HepG2 (cell line): Measurements from ENCODE around the gene CAND2. TPM values are rescaled to one million over a fixed set of nuclear protein-coding genes. Genes with fewer than 3 reads are reported as not detected.

Source experiments
- ATAC-seq: fragments of 200-7000 bp; cut with Tn5 transposase; 3 replicates; pipeline ENCODE4 v1.9.1; 2020; ENCODE audit warnings: mild to moderate bottlenecking, moderate library complexity
- BruUV-seq: library from RNA; stranded (reverse); fragments of 400-500 nt; replicated peaks from 2 replicates; lab custom pipeline; 2021; lab: Mats Ljungman, UMichigan
- CTCF ChIA-PET: fragments of 300-600 bp; formaldehyde crosslinking; extraction: SDS; loops from one replicate; lab custom pipeline; 2021; ENCODE audit warnings: low total read pairs, inconsistent platforms, low intra/inter-chr PET ratio; lab: Yijun Ruan, JAX
- POLR2A ChIA-PET: fragments of 350-600 bp; sonication (Branson Sonifier 250); formaldehyde crosslinking; loops from one replicate; lab custom pipeline; 2020; ENCODE audit warnings: antibody characterized with exemption, inconsistent platforms; lab: Yijun Ruan, JAX
- DNase-seq: peaks from one replicate; pipeline ENCODE4 v3.0.0-alpha.2; 2015; ENCODE audit warnings: low spot score
- FAIRE-seq: peaks from 3 replicates; lab custom pipeline; 2011; peaks lifted over from hg19 to GRCh38; lab: Jason Lieb, UNC
- H2AFZ ChIP-seq: one replicate; pipeline ENCODE4 v1.6.1; 2011; ENCODE audit warnings: low read length, inconsistent platforms
- H3K27ac ChIP-seq: fragments of 300-600 bp; 3 replicates; pipeline ENCODE4 v1.8.0; 2011; ENCODE audit warnings: mixed run types, mild to moderate bottlenecking, mixed read lengths, low read length, inconsistent platforms; ENCODE audit not compliant: insufficient read depth; ENCODE audit errors: extremely low read length
- H3K27me3 ChIP-seq, 2 experiments: fragments of 200-600 bp in 1 of 2; 2 replicates in 1 of 2; 3 replicates in 1 of 2; pipeline versions ENCODE4 v1.6.0 to v1.8.0; 2011; ENCODE audit warnings: low read length in 2 of 2, mild to moderate bottlenecking in 2 of 2, moderate library complexity in 2 of 2, inconsistent platforms in 1 of 2; ENCODE audit not compliant: insufficient read depth in 2 of 2, control insufficient read depth in 1 of 2
- H3K36me3 ChIP-seq, 2 experiments: fragments of 200-600 bp in 1 of 2; replicated peaks in 1 of 2; 2 replicates in 1 of 2; 3 replicates in 1 of 2; pipeline versions ENCODE4 v1.5.1 to v1.8.0; 2011; ENCODE audit warnings: low read length in 2 of 2, inconsistent platforms in 1 of 2; ENCODE audit not compliant: insufficient read depth in 2 of 2, control insufficient read depth in 1 of 2
- H3K4me1 ChIP-seq: 2 replicates; pipeline ENCODE4 v1.5.1; 2012; ENCODE audit warnings: low read length, inconsistent platforms; ENCODE audit not compliant: insufficient read depth
- H3K4me2 ChIP-seq: 2 replicates; pipeline ENCODE4 v1.6.0; 2011; ENCODE audit warnings: low read depth, low read length, inconsistent platforms
- H3K4me3 ChIP-seq, 3 experiments: fragments of 200-600 bp in 1 of 3; sonication (generic), shearing (Covaris generic) in 1 of 3; replicated peaks in 1 of 3; 2 replicates each; pipeline ENCODE4 v1.5.1; 2011 to 2016; ENCODE audit warnings: low read length in 3 of 3, inconsistent platforms in 2 of 3, low read depth in 2 of 3, mild to moderate bottlenecking in 2 of 3, control low read depth in 1 of 3, mixed read lengths in 1 of 3; ENCODE audit not compliant: insufficient read depth in 1 of 3
- H3K79me2 ChIP-seq: one replicate; pipeline ENCODE4 v1.6.1; 2011; ENCODE audit warnings: low read length, inconsistent platforms; ENCODE audit not compliant: insufficient read depth
- H3K9ac ChIP-seq: 2 replicates; pipeline ENCODE4 v1.6.0; 2011; ENCODE audit warnings: mild to moderate bottlenecking, low read depth, low read length, inconsistent platforms; ENCODE audit not compliant: insufficient read depth
- H3K9me3 ChIP-seq: 2 replicates; pipeline ENCODE4 v1.5.1; 2012; ENCODE audit warnings: mild to moderate bottlenecking, low read length
- H4K20me1 ChIP-seq: 2 replicates; pipeline ENCODE4 v1.6.0; 2011; ENCODE audit warnings: inconsistent platforms, mild to moderate bottlenecking, low read length, moderate library complexity; ENCODE audit not compliant: insufficient read depth
- BRD4 ChIP-seq: sonication (generic); formaldehyde crosslinking; IDR thresholded peaks from 2 replicates; pipeline ENCODE4 v1.4.0; 2020; ENCODE audit warnings: missing genetic modification reagents
- CEBPB ChIP-seq: IDR thresholded peaks from 2 replicates; pipeline ENCODE4 v1.6.1; 2011; ENCODE audit warnings: low read depth, low read length, improper control_type of control experiment, borderline replicate concordance
- MAFK ChIP-seq, 2 experiments: IDR thresholded peaks in 1 of 2; conservative IDR thresholded peaks in 1 of 2; 2 replicates each; pipeline ENCODE4 v1.6.1; 2011; ENCODE audit warnings: improper control_type of control experiment in 2 of 2, low read length in 2 of 2
- NCOR1 ChIP-seq: fragments of 200-600 bp; sonication (generic); IDR thresholded peaks from 2 replicates; pipeline ENCODE4 v1.7.0; 2017; ENCODE audit warnings: antibody characterized with exemption, low read length, borderline replicate concordance
- REST ChIP-seq, 2 experiments: IDR thresholded peaks; 2 replicates each; pipeline ENCODE4 v1.6.1; 2011 to 2012; ENCODE audit warnings: low read length in 2 of 2, borderline replicate concordance in 1 of 2, low read depth in 1 of 2, mild to moderate bottlenecking in 1 of 2, moderate library complexity in 1 of 2
- RFXANK ChIP-seq: IDR thresholded peaks from 2 replicates; pipeline ENCODE4 v1.6.1; 2016
- TCF7 ChIP-seq: sonication (generic); IDR thresholded peaks from 2 replicates; pipeline ENCODE4 v1.6.1; 2016; ENCODE audit warnings: antibody characterized with exemption, low read depth
- TEF ChIP-seq: sonication (generic); formaldehyde crosslinking; IDR thresholded peaks from 2 replicates; pipeline ENCODE4 v1.5.0; 2020; ENCODE audit warnings: missing genetic modification reagents
- WIZ ChIP-seq: sonication (generic); formaldehyde crosslinking; IDR thresholded peaks from 2 replicates; pipeline ENCODE4 v1.5.1; 2020; ENCODE audit warnings: mild to moderate bottlenecking, missing genetic modification reagents
- ZNF230 ChIP-seq: sonication (generic); formaldehyde crosslinking; IDR thresholded peaks from 2 replicates; pipeline ENCODE4 v1.4.0; 2020; ENCODE audit warnings: mild to moderate bottlenecking, missing genetic modification reagents
- ZNF333 ChIP-seq: sonication (generic); formaldehyde crosslinking; IDR thresholded peaks from 2 replicates; pipeline ENCODE4 v1.4.0; 2020; ENCODE audit warnings: mild to moderate bottlenecking, missing genetic modification reagents, borderline replicate concordance
- ZNF501 ChIP-seq: sonication (generic); formaldehyde crosslinking; IDR thresholded peaks from 2 replicates; pipeline ENCODE4 v1.5.1; 2020; ENCODE audit warnings: mild to moderate bottlenecking, moderate library complexity, missing genetic modification reagents
- ZNF543 ChIP-seq: sonication (generic); formaldehyde crosslinking; IDR thresholded peaks from 2 replicates; pipeline ENCODE4 v1.4.0; 2020; ENCODE audit warnings: mild to moderate bottlenecking, missing genetic modification reagents
- ZNF704 ChIP-seq: sonication (generic); formaldehyde crosslinking; IDR thresholded peaks from 2 replicates; pipeline ENCODE4 v1.8.1; 2023; ENCODE audit warnings: mild to moderate bottlenecking, inconsistent platforms, moderate library complexity, missing genetic modification reagents, borderline replicate concordance
- ZNF790 ChIP-seq: sonication (generic); formaldehyde crosslinking; IDR thresholded peaks from 2 replicates; pipeline ENCODE4 v1.8.0; 2022; ENCODE audit warnings: missing genetic modification reagents, mild to moderate bottlenecking, borderline replicate concordance
- WGBS: methylation state at CpG from one replicate; pipeline ENCODE4 v1.1.6; 2017; ENCODE audit warnings: low lambda C conversion rate; 5-methylcytosine and 5-hydroxymethylcytosine counted together
- in situ Hi-C: cut with HindIII; loops from 2 replicates; pipeline ENCODE4 v1.10.0; 2017; ENCODE audit warnings: low pct_unique_long_range_greater_than_20kb; ENCODE audit not compliant: extremely low pct_ligation_motif_present
- intact Hi-C: fragments of 100-400 bp; cut with micrococcal nuclease; formaldehyde crosslinking; loops from one replicate; pipeline ENCODE4 v1.10.0; 2022; ENCODE audit not compliant: unreplicated experiment
- polyA plus RNA-seq, 8 experiments: library from polyadenylated mRNA; depleted of rRNA in 3 of 8; stranded (reverse) in 7 of 8; unstranded in 1 of 8; fragments of >200 nt; fragmentation: Illumina TruSeq in 4 of 8; extraction: Trizol in 4 of 8; gene quantifications; 2 replicates each; pipeline versions ENCODE4 v1.2.1 to v1.2.3, GENCODE V29; 2011 to 2016; ENCODE audit warnings: low read depth in 4 of 8, missing spikeins in 1 of 8, mixed read lengths in 1 of 8; ENCODE audit not compliant: insufficient read depth in 1 of 8
- total RNA-seq, 5 experiments: library from RNA; depleted of rRNA; stranded (reverse); fragments of >200 nt; fragmentation: Illumina TruSeq; extraction: Trizol; gene quantifications; 2 replicates each; pipeline ENCODE4 v1.2.3, GENCODE V29; 2016; ENCODE audit warnings: low read depth in 1 of 5

The CAND2 gene
- total and polyA plus RNA-seq, 2 of the 13 experiments (the other 11 are each of a cell fraction or from before 2014, with no cell fraction given) = 0.01 TPM; not detected in 1

- Histone ChIP-seq H3K27ac (no peak overlapping the region), H3K27me3 (peaks cover 5 to 47% of the 10 kb centered on the region in 2 experiments), H3K4me2 (no peak overlapping the region), H2AFZ (no peak overlapping the region), H3K9ac (no peak overlapping the region), H3K9me3 (no peaks in the 10 kb centered on the region), H3K4me3 (no peak overlapping the region), H3K79me2 (no peaks in the 10 kb centered on the region), H4K20me1 (0 out of 2 replicates have a peak, but pooled peaks cover 2% of the 10 kb centered on the region), H3K36me3 (no peaks in the 10 kb centered on the region), H3K4me1 (peaks cover 8% of the 10 kb centered on the region; the same call in 1 of the 2 replicates)
- FAIRE-seq (no peak), ATAC-seq (no peak), DNase-seq (no peak)
- in situ Hi-C loops = no loop called here
- 36% methylated on average over 4 of the region's 7 CpGs for WGBS
- TF ChIP-seq MAFK (conservative IDR thresholded peaks at IDR 0.05 in 1 of 2, IDR thresholded peaks at IDR 0.05 in 1 of 2; ENCODE audit: low read length in 2 of 2) (no peak), CEBPB (no peak), ZNF790 (CRISPR knock-in tag) (no peak), ZNF543 (no peak), TCF7 (no peak), REST (IDR thresholded peaks at IDR 0.05; ENCODE audit: borderline replicate concordance in 1 of 2, low read depth in 1 of 2, low read length in 2 of 2) (no peak), BRD4 (CRISPR knock-in tag) (no peak), WIZ (CRISPR knock-in tag) (no peak), TEF (CRISPR knock-in tag) (no peak), ZNF704 (CRISPR knock-in tag) (no peak), RFXANK (no peak), ZNF230 (no peak), ZNF333 (CRISPR knock-in tag) (no peak), ZNF501 (no peak), NCOR1 (no peak)
- POLR2A ChIA-PET = no interaction called here
- intact Hi-C loops = no loop called here
- CTCF ChIA-PET = no interaction called here
- no TSS peak for BruUV-seq
Observed at GRCh38 chr3:12877040-12877439, 80.6 kb downstream of the CAND2 start.
